NCI-H774 (cell line): Measurements from ENCODE around the gene GPANK1.
A peak's percentile ranks its signal among the peaks of the same experiment; 100 is the strongest.
"Not testable (repeated sequence)": the region's sequence is repeated elsewhere in the genome, so short reads cannot be mapped to it uniquely, and the experiment has no call there.

ENCODE experiments used
- DNase-seq: peaks from one replicate; lab custom pipeline; 2025; lab: John Stamatoyannopoulos, UW

The GPANK1 gene

DNA sequence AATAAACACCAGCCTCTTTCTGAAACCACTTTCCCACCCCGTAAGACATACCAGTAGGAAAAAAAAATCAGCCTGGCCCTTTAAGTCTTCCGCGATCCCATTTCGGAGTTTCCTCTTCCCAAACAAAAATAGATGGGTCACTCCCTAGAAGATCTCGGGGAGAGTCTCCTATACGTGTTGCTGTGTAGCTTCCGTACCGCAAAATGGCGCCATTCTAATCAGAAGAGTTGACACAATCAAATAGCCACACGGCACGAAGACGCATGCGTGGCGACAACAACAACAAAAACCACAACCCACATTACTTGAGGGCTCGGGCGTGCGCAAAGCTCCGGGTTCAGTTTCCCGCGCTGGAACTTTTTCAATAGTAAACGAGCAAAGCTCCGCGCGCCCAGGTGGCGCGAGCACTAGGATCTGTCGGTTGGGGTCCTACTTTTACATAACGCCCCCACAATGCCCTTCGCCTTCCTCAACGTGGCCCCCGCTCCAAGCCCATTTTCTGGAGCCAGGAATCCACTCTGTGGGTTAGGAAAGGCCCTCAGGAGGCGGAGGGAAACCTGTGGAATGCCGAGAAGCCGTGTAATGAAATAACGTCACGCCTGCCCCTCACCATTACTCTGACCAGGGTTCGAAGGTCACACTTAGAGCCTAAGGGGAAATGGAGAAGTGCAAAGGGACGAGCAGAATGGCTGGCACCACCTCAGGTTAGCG lies at the start of gene GPANK1:
TSS of gene GPANK1 (minus strand) at position 208 of the 711 bp plus-strand sequence. CDS start 519 bp downstream, outside the sequence.
- peak; percentile 89 for DNase-seq

DNA sequence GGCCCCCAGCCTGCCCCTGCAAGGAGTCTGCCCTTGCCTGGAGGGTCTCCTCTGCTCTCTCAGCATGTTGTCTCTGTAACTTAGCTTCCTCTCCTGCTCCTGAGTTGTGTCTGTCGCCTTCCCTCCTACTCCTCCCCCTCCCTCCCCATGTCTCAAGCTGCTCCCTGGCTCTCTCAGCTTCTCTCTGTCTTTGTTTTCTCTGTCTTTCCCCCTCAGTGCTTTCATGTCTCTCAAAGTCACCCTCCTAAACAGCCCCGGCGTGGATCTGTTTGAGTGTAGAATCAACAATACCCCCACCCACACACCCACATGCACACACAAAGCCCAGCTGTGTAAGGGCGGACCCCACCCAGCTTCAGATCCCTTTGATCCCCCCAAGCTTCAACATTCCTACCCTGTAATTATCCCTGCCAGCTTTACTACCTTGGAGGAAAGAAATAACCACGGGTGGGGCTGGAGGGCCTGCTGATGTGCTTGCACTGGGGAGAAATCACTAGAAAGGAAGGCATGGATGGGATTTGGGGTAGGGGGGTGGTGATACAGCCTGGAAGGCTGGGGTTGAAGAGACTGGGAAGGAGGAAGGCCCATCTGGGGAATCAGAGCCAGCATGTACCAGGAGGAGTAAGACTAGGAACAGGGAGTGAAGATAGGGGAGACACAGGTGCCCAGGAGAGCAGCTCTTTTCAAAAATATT lies 49.3 kb upstream of the GPANK1 start:
- no peak for DNase-seq

DNA sequence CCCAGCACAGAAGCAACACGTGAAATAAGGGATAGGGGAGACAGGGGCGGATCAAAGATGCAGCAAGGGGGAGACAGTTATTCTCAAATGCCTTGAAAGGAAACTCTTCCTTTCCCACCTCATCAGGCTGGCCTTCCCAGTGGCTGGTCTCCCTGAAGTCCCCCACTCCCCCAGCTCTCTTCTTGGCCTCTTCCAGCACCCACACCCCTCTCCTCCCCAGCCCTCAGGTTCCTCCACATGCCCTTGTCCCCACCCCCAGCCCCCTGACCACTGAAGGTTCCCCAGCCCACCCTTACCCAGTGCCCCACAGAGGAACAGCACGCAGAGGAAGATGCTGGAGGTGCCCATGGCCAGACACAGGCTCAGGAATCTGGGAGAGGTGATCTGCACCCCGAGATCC lies 48.7 kb upstream of the GPANK1 start:
- DNase-seq, result no peak

DNA sequence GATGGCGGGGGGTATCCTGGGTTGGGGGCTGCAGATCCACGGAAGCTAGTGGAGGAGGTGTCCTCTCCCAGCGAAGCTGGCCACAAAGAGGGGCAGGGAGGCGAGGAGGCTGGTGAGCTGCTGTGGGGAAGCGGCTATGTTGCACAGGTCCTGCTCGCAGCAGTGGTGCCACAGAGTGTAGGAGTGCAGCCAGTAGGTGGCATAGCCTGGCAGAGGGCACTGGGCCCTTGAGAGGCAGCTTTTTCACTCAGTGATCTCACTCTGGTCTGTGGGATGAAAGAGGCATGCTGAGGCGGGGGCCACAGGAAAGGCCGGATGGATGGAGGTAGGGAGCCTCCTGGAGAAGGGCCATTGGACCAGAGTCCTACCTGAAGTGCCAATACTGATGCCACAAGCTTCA lies 47.5 kb upstream of the GPANK1 start:
- DNase-seq, result no peak

DNA sequence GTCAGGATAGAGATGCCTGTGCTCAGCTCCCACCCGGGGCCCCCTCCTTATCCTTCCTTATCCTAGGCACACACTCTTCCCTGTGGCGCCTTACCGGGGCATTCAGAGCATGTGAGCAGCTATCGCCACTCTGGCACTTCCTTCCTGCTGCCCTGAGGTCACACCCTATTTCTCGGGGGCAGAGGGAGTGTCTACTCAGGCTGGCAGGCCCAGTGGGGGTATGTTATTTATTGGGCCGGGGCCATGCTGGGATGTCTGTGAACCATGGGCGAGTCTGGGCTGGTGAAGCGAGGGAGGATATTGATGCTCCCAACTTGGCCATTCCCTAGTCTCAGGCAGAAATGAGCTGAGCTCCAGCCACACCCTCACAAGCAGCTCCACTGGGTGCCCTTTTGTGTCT lies 46.4 kb upstream of the GPANK1 start:
- DNase-seq, result no peak

DNA sequence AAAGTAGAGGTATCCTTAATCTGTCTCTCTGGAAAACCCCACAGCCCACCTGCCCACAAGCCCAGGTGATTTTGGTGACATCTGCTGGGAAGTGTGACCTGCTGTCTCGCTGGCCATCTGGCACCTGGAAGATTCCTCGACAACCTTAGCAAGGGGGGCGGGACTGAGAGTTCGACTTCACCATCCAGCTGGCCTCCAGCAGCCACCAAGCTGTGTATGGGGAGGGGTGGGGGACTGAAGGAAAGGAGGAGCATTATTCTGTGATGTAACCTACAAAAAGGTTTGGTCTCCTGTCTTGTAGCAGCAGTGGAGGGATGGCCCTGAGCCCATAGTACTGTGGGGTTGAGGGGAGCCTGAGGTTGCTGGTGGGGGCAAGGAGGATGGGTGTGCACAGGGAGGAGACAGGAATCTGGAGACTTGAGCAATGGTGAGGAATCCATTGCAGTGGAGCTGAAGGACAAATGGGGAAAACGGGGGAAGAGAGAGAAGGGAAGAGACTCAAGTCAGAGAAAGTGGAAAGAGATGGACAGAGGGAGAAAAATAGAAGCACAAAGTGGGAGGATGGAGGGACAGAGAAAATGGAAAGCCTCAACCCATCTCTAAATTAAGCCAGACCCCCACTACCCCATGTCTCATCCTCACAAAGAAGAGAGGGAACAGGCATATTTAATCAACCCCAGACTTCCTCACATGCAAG lies 45.9 kb upstream of the GPANK1 start:
- no peak for DNase-seq

DNA sequence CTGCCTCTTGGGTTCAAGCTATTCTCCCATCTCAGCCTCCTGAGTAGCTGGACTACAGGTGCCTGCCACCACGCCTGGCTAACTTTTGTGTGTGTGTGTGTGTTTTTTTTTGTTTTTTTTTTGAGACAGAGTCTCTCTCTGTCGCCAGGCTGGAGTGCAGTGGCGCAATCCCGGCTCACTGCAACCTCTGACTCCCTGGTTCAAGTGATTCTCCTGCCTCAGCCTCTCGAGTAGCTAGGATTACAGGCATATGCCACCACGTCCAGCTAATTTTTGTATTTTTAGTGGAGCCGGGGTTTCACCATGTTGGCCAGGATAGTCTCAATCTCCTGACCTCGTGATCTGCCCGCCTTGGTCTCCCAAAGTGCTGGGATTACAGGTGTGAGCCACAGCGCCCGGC lies 44.4 kb upstream of the GPANK1 start:
- not testable (repeated sequence) for DNase-seq

DNA sequence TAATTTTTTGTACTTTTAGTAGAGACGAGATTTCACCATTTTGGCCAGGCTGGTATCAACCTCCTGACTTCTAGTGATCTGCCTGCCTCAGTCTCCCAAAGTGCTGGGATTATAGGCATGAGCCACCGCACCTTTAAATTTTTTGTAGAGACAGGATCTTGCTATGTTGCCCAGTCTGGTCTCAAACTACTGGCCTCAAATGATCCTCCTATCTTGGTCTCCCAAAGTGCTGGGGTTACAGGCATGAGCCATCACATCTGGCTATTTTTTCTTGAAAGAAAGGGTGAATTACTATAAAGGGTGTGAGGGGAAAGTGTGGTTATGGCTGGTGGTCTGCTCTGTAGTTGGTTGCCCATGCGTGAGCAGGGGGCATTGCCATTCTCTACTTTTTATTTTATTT lies 43.4 kb upstream of the GPANK1 start:
- no peak for DNase-seq

GRCh38 chr6:31707701-31708100 lies 42.9 kb upstream of the GPANK1 start:
- no peak for DNase-seq

DNA sequence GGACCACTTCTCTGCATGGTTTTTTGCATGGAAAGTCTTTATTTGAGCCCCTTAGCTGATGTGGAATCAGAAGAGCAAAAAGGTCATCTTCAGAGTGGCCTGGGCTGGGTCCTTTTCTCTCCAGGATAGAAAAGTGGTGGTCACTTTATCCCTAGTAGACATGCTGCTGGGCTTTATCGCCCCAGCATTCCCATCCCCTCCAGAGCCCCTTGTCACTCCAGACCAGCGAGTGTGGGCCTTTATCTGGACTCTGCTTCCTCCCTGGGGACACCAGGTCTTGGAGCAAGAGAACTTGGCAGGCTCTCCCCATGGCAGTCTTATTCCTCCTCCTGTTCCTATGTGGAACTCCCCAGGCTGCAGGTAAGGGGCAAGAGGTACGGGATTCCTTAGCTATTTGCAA lies 41.8 kb upstream of the GPANK1 start, which contains the start of gene LY6G6F:
TSS of gene LY6G6F (plus strand) at position 268 of the 400 bp plus-strand sequence. CDS start at position 309, 41 bp downstream.
- no peak for DNase-seq

- DNase-seq, result no peak
Measured at GRCh38 chr6:31705931-31706330, 41.1 kb upstream of the GPANK1 start.

- peak; percentile 95 for DNase-seq
Measured at GRCh38 chr6:31702819-31703716, 38.3 kb upstream of the GPANK1 start, which contains the start of gene ABHD16A. ABHD16A (minus strand) TSS chr6:31703324; CDS start chr6:31703281, 43 bp downstream.

DNA sequence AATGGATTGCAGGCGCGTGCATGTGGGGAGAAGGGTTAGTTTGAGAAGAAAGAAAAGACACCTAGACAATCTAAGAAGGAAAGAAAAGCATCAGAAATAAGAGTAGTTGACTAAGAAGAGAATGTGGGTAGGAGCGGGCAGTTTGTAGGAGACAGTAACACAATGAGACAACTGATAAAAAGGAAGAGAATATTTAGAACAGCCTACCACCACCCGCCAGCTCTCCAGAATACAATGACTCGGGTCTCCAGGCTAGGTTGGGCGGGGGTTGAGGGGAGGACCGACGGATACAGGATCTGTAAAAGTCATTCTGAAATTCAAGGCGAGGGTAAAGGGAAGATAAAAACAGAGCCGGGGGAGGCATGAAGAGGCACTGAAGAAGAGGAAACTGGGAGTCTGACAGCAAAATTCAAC lies 37.6 kb upstream of the GPANK1 start:
- DNase-seq, result no peak

DNA sequence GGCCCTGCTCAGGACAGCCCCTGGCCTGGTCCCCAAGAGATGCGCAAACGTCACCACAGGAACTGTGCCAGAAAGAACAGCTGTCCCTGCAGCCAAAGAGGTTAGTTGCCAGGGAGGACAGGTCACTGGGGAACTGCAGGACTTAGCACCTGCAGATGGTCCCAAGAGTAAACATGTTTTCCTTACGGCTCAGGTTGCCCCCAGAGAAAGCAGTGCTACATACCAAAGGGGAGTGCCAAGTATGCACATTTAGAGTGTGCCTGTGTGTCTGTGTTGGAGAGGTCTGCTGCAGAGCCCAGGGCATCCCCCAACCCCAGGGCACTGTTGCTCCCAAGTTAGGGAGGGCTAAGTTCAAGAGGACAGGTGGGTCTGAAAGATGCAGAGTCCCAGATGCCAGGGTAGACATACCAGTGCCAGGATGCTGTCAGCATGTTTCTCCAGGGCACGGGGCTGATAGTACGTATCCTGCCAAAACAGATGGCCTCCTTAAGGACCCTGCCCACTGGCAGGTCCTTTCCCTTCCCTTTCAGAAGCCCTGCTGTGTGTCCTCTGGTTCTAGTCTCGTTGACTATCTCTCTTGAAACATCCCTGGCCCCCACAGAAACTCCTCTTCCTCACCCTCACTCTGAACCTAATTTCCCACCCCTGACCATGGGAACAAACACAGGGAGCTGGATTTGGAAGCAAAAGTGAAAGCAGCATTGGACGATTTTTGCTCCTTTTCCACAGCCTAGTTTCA lies 37.0 kb upstream of the GPANK1 start:
- DNase-seq, result peak; percentile 25

DNA sequence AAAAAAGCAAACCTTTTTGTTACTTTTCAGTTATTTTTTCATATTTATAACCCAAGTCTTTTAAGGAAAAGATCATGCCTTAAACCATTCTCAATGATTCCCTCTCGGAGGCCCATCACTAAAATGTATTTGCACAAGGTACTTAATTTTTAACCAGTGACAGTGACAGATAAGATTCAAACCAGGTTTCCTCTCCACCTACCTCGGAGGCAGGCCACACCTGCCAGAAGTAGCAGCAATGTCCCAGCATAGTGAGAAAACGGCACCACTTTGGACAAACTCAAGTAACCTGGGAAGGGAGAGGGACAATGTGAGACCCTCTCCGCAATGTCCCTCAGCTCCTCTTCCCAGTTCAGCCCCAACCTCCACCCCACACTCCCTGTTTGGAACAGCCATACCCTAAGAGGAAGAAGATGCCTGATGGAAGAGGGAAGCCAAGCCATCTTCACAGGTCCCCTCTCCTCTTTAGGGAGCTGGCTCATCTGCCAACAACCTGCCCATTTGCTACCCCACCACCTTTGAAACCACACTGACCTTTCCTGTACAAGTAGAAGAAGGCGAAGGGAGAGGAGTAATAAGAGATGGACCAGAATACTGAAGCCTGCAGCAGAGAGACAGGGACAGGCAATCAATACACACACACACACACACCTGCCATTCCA lies 36.1 kb upstream of the GPANK1 start:
- DNase-seq, result no peak

DNA sequence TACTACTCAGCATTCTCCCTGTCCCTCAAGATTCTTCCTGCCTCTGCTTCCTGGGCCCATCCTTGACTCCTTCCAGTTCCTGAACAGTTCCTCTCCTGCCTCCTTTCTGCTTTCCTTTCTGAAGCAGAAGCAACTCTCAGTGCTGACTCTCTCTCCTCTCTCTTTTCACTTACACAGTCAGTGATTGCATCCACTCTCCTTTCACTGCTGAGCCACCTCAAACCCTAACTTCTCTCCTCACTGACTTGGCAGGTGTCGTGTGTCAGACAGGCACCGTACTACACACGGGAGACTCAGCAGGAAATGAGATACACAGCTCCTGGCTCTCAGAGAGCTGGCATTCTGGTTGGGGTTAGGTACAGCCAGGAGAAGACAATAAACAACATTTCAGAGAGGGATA lies 32.8 kb upstream of the GPANK1 start:
- DNase-seq, result no peak

- DNase-seq, result no peak
Measured at GRCh38 chr6:31693535-31693934, 28.7 kb upstream of the GPANK1 start.

- DNase-seq, result no peak
Measured at GRCh38 chr6:31692886-31693285, 28.1 kb upstream of the GPANK1 start.

DNA sequence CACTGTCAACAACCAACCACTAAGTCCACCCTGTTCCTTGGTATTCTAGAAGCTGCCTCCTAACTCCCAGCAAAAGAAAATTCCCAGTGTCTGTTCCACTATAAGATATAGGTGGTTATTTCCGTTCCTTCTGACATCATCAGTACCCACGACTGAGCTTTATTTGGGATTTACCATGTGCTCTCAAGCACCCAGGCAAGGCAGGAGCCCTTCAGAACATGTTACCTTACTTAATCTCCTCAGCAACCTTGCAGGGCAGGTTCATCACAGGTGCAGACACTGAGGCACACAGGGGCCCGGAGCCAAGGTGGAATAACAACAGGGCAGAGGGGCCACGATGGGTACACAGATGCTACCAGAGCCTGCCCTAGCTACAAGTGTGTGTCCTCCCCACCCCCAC lies 27.6 kb upstream of the GPANK1 start:
- no peak for DNase-seq

GRCh38 chr6:31691564-31692108 lies 26.8 kb upstream of the GPANK1 start:
- DNase-seq, result no peak
